Dedifferentiated amniotic fluid mesenchymal stem cell (primary cell): Measurements from ENCODE around the gene SYNPR.
"Not testable (repeated sequence)": the region's sequence is repeated elsewhere in the genome, so short reads cannot be mapped to it uniquely, and the experiment has no call there.

Source experiments
- DNase-seq: peaks from one replicate; pipeline ENCODE4 v3.0.0-alpha.2; 2016; ENCODE audit errors: extremely low spot score

Gene SYNPR

DNA sequence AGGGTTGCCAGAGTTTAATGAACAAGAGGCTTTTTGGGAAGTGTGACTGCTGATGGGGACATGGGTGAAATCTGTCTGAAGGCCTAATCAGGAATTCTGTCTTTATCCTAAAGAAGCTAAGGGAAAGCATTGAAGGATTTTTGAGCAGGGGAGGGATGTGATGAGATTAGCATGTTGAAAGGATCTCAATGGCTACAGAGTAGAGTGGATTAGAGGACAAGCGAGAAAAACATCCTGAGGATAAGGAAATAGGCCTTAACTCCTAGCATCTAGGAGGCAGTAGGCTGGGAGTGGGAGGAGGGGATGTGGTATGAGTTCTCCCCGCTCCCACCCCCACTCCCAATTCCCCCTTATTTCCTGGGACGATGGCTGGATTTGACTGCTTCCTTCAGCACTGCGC lies 339.3 kb downstream of the SYNPR start:
- no peak for DNase-seq

DNA sequence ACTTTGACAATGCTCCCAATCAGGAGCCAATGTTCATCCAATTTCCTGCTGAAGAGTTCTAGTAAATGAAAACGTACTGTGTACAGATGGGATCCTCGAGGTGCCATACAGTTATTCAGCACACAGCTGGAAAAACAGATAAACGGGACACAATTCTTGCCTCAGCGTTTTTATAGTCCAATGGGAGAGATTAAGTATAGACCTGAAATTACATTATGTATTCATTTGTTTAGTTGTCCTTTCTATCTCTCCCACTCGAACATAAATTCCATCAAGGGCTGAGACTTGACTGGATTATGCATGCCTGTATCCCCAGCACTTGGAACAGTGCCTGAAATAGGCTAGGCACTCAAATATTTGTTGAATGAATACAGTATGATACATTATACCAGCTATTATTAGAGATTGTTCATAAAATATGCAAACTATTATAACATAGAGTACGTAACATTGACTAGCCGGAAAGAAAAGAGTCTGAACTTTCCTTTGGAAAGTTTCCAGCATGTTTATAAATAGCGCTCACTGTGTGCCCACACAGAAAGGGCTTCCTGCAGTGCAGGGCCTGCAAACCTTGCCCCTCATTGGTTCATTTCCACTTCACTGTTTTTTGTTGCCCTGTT lies 346.9 kb downstream of the SYNPR start:
- peak; percentile 93 for DNase-seq

DNA sequence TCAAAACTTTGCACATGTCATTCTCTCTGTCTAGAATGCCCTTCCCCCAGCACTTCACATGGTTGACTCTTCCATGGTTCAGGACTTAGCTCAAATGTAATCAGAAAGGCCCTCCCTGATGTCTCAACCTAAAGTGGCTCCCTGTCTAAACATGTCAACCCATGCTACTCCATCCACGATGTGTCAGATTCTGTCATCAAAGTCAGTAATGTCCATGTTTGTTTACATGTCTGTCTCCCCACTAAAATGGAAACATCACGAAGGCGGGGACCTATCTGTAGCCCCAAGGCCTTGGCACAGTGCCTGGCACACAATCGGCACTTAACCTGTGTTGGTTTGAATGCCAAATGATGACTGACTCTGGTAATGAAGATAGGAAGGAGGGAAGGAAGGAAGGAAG lies 353.6 kb downstream of the SYNPR start:
- no peak for DNase-seq

DNA sequence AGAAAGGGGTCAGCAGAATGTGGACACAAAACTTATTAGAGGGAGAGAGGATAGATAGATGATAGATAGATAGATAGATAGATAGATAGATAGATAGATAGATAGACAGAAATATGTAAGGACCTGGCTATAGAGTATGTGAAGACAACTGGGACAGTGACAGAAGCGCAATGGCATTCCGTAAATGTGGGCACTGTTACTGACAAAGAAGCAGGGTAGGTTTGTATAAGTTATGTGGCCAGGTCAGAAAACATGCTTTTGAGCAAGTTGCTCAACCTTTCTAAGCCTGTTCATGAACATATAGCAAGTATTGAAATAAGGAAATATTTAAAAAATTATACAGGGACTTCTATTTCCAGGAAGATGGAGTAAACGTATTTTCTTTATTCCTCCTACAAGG lies 357.1 kb downstream of the SYNPR start:
- no peak for DNase-seq

DNA sequence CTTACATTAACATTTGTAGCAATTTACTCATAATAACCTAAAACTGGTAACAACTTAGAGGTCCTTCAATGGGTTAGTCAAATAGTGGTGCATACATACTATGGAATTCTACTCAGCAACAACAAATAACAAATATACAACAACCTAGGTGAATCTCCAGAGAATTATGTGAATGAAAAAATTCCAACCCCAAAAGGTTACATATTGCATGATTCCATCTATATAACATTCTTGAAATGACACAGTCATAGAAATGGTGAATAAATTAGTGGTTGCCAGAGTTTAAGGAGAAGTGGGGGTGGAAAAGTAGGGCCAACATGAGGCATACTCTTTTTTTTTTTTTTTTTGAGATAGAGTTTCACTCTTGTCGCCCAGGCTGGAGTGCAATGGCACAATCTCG lies 361.7 kb downstream of the SYNPR start:
- DNase-seq, result no peak

DNA sequence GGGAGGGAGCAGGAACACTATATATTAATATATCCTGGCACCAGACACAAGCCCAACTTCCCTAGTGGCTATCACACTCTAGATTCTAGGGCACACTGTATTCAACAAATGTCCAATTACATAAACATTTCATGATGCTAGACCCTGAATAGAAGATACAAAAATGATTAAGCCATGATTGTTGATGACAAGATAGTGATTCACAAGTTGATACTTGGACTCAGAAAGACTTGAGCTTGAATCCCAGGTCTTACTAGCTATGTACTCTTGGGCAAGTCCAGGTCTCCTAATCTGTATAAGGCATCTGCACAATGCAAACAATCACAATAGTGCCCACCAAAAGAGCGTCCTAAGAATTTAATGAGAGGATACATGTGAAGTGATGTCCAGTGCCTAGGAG lies 364.4 kb downstream of the SYNPR start:
- no peak for DNase-seq

DNA sequence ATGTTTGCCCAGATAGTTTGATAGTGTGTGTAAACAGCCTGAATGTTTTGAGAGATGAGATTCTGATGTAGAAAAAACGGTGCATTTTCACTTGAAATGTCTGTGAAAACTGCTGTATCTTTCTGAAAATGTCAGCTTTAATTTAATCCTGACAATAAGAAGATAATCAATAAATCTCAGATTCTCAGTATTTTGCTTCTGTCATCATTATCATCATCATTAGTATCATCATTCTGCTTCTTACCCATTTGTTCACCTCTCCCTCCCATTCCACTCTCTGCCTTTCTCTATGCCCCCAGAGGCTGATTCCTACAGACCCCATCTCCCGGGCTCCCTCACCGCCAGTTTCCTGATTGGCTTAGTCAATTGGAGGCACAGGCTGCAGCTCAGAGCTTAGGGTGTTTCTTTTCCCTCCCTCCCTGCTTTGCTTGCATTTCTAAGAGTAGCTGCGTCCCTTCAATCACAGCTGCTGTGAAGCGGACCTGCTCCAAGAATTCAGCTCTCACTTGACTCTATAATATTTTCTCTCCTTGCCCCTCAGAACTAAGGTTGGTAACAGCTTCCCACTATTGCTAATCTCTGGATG lies 366.2 kb downstream of the SYNPR start:
- DNase-seq, result no peak

DNA sequence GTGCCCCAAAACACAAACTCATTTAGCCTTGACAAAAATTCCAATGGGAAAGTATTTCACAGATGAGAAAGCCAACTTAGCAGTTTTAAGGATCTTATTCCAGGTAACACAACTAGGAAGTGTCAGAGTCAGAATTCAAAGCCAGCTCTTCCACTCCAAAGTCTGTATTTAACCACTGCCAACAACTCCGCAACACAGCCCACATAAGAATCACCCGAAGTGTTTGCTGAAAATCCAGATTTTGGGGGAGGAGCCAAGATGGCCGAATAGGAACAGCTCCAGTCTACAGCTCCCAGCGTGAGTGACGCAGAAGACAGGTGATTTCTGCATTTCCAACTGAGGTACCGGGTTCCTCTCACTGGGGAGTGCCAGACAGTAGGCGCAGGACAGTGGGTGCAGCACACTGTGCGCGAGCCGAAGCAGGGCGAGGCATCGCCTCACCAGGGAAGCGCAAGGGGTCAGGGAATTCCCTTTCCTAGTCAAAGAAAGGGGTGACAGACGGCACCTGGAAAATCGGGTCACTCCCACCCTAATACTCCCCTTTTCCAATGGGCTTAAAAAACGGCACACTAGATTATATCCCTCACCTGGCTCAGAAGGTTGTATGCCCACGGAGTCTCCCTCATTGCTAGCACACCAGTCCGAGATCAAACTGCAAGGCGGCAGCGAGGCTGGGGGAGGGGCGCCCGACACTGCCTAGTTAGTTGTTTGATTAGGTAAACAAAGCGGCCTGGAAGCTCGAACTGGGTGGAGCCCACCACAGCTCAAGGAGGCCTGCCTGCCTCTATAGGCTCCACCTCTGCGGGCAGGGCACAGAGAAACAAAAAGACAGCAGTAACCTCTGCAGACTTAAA lies 367.0 kb downstream of the SYNPR start:
- not testable (repeated sequence) for DNase-seq

DNA sequence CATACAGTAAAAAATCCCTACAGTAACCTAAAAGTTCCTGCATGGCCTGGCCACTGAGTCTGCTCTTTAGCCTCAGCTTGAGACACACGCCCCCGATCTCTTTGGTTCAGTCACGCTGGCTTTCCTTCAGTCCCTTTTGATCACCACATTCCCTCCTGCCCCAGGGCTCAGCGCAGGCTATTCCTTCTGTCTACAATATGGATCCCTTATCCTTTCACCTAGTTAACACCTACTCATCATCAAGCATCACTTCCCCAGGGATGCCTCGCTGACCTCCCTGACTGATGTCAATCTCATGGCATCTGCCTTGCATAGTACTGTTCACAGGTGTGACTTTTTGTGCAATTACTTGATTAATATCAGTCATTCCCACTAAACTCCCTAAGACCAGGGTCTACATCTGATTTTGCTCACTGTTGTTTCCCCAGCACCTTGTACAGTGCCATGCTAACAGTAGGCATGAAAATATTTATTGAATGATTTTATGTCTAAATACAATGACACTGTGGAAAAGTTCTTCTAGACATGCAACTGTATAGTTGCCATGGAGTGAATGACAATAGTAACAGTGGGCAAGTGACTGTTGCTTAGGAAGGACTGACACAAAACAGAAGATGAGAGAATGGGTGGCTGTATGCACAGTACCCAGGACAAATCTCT lies 374.1 kb downstream of the SYNPR start, which contains the start of gene SNTN:
Gene SNTN, plus strand, starts transcription at position 610 of the 660 bp plus-strand sequence. Its CDS starts 13 bp downstream, at position 623.
- no peak for DNase-seq

DNA sequence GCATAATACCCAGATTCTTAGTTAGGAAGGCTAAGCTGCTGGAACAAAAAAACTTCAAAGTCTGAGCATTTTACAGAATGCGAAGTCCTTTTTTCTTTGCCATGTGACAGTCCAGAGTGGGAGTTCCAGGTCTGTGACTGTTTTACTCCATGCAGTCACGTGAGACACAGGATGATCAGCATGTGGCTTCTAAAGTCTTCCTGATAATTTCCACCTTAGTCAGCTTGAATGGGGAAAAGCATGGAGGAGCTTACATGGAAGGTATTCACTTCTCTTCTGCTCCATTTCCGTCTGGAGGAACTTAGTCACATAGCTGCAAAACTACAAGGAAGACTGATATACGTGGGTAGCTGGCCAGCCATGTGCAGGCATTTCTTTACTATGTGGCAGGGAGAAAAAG lies 376.1 kb downstream of the SYNPR start:
- no peak for DNase-seq

DNA sequence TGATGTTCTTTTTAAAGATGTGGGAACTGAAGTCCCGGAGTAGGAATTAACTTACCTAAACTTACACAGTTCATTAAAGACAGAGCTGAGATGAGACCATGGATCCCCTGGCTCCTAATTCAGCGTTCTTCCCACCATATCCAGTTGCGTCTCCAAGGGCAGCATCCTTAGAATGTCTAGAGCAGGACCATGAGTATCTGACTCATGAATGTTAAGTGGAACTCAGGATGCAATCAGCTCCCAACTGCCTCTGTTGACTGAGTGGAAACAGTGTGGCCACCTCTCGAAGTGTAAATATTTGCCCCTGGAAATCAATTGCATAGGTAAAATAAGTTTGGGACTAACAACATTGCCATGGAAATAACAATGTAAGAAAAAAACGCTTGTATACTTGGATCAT lies 376.8 kb downstream of the SYNPR start:
- no peak for DNase-seq

DNA sequence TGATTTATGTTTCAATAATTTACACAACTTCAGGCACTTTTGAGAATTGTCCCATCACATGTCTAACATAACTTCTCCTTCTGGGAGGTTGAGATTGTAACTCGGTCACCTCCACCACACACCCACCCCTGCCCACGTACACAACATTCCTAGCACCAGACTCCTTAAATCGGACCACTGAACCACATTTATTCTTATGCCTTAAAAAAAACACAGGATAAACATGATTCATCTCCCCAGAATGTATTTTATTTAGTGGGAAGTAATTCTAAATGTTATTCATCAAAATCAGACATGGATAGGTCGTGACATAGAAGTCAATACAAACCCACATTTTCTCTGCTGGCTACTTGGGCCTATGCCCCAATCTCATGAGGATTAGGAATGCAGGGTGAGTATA lies 377.4 kb downstream of the SYNPR start:
- peak; percentile 74 for DNase-seq

DNA sequence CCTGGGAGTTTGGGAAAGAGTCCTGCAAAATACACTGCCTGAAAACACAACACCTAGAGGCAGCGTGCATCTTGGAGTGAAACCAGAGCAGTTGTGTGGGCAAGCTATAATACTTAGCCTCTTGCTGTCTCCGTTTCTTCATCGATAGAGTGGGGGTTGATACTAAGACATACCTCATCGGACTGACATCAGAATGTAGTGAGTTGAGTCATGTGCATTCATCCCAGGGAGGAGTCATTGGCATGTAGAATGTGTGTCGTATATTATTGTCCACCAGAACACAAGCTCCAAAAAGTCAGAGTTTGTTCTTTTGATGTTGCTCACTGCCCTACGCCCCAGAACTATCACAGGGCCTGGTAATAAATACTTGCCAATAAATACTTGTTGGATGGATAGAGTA lies 378.7 kb downstream of the SYNPR start:
- DNase-seq, result no peak

DNA sequence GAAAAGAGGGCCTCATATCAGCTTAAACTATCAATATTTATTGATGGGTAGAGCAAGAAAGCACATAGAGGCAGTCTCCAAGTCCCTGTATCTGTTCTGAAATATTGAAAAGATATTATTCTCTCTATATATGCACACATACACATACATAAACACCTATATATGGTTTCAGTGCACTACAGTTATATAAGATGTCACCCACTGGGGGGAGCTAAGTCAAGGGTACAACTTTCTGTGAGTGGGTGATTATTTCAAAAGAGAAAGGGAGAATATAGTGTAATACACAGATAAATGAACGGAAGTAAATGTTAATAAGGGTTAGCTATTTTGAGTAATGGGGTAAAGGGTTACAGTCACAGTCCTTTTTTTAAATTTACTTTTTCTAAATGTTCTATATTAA lies 383.1 kb downstream of the SYNPR start:
- DNase-seq, result no peak

DNA sequence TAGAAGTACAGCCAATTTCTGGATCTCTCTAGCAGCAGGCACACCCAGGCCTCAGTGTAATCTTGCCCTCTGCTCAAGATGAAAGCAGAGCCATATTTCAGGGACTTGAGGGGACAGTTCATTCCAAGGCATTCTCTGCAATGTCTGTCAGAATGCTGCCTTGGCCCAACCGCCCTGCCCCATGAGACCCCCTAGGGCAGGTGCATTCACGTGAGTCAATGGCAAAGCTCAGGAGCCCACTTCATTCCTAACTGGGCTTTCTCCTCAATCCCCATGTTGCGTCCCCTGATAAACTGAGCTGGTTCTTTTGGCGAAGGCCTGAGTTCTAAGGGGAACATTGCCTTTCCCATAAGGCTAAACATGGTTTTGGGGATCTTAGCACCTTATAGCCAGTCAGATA lies 383.9 kb downstream of the SYNPR start:
- no peak for DNase-seq

DNA sequence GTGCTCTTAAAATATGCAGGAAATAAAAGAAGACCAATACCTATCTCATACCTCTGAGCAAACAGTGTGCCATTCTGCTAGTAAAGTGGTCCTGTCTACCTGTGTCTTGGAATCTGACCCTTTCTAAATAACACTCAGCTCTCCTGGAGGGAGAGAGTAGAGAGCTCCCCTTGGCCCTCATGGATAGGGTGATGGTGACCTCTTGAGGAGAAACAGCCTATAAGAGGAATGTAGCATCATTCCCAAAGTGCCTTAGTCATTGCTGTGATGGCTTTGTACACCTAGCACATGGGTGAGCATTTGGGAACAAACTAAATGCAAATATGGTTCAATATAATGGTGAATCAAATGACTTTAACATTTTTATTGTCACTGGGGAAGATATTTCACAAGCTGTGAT lies 384.4 kb downstream of the SYNPR start:
- DNase-seq, result no peak
